ENCODE measurements around the gene TSKU.
"Not testable (repeated sequence)": the region's sequence is repeated elsewhere in the genome, so short reads cannot be mapped to it uniquely, and the experiment has no call there.

The TSKU gene

DNA sequence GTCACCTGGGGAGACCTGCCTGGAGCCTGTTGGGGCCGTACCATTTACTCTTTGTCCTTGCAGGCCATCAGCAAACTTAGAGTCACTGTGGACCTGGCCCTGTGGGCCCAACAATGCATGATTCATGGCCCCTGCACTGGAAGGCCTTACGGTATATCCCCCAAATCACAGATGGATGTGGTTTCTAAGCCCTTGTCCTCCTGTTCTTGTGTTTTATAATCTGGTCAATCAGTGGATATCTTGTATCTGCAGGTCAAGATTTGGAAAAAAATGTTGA, 6.2 kb downstream of the TSKU start:
- FAIRE-seq: no peak

- no peak for FAIRE-seq
Measured at GRCh38 chr11:76790251-76790650, 7.1 kb downstream of the TSKU start.

GRCh38 chr11:76791002-76791770, 8.0 kb downstream of the TSKU start:
- not testable (repeated sequence) for FAIRE-seq

GRCh38 chr11:76791861-76792260, 8.7 kb downstream of the TSKU start:
- no peak for FAIRE-seq

- FAIRE-seq: no peak
Measured at GRCh38 chr11:76792505-76793264, 9.5 kb downstream of the TSKU start.

- FAIRE-seq: no peak
Measured at GRCh38 chr11:76793391-76794291, 10.5 kb downstream of the TSKU start.

- FAIRE-seq: no peak
Measured at GRCh38 chr11:76794371-76795289, 11.5 kb downstream of the TSKU start.

GRCh38 chr11:76795290-76795935, 12.3 kb downstream of the TSKU start:
- FAIRE-seq: no peak

- no peak for FAIRE-seq
Measured at GRCh38 chr11:76795936-76796441, 12.8 kb downstream of the TSKU start.

DNA sequence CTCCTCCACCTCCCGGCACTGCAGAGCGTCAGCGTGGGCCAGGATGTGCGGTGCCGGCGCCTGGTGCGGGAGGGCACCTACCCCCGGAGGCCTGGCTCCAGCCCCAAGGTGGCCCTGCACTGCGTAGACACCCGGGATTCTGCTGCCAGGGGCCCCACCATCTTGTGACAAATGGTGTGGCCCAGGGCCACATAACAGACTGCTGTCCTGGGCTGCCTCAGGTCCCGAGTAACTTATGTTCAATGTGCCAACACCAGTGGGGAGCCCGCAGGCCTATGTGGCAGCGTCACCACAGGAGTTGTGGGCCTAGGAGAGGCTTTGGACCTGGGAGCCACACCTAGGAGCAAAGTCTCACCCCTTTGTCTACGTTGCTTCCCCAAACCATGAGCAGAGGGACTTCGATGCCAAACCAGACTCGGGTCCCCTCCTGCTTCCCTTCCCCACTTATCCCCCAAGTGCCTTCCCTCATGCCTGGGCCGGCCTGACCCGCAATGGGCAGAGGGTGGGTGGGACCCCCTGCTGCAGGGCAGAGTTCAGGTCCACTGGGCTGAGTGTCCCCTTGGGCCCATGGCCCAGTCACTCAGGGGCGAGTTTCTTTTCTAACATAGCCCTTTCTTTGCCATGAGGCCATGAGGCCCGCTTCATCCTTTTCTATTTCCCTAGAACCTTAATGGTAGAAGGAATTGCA, 13.5 kb downstream of the TSKU start:
- no peak for FAIRE-seq

- FAIRE-seq: no peak
Measured at GRCh38 chr11:76797341-76798201, 14.4 kb downstream of the TSKU start.

DNA sequence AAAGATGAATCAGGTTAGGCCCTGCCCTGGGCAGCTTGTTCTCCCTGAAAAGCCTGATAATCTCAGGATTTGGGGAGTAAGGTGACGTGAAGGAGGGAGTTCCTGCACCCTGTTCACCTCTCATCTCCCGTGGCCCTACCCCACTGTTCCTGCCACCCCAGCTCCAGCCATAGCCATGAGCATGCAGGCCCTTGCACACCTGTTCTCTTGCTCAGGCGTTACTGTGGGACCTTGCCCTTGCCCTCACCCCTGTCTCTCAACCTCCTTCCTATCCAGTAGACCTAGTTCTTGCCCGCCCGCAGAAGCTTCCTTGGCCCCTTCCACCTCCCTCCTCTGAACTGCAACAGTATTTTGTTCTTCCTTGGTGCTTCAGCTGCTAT, 15.0 kb downstream of the TSKU start:
- no peak for FAIRE-seq

- no peak for FAIRE-seq
Measured at GRCh38 chr11:76798671-76799065, 15.5 kb downstream of the TSKU start.

GRCh38 chr11:76799066-76799804, 16.1 kb downstream of the TSKU start:
- no peak for FAIRE-seq

- no peak for FAIRE-seq
Measured at GRCh38 chr11:76800466-76801200, 17.5 kb downstream of the TSKU start.

GRCh38 chr11:76801225-76801624, 18.1 kb downstream of the TSKU start:
- FAIRE-seq: no peak

- FAIRE-seq: no peak
Measured at GRCh38 chr11:76801736-76802135, 18.6 kb downstream of the TSKU start.

GRCh38 chr11:76802151-76802550, 19.0 kb downstream of the TSKU start:
- FAIRE-seq: no peak

DNA sequence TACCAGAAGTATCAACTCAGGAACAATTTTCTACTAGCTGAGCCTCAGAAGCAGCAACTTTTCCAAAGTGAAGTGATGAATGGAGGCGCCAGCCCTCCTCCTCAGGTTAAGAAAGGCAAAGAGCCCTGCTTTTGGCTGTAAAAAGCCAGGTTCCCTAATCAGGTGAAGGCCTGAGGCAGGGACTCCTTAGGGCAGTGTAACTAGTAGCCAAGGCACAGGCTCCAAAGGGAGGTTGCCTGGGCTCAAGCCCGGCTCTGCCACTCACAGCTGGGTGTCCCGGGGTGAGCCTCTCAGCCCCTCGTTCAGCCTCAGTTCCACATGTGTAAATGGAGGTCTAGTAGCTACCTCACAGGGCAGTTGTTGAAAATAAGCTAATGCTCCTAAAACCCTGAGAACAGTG, 19.5 kb downstream of the TSKU start:
- FAIRE-seq: no peak
